Trophoblast cell (in vitro differentiated cells and primary cell): ENCODE results near the gene MS4A1.

ENCODE experiments used
- DNase-seq, 2 donors: peaks; one replicate each; pipeline ENCODE4 v3.0.0-alpha.2; 2016
- H2AFZ ChIP-seq: 2 replicates; pipeline ENCODE4 v1.6.1; 2013; ENCODE audit warnings: low read length, moderate library complexity, mild to moderate bottlenecking; ENCODE audit not compliant: insufficient read depth, poor library complexity
- H2AK5ac ChIP-seq: 2 replicates; pipeline ENCODE4 v1.6.1; 2013; ENCODE audit warnings: mild to moderate bottlenecking, low read length
- H2BK120ac ChIP-seq: 2 replicates; pipeline ENCODE4 v1.6.1; 2013; ENCODE audit warnings: low read length, mild to moderate bottlenecking, moderate library complexity; ENCODE audit not compliant: insufficient read depth, poor library complexity
- H2BK12ac ChIP-seq: 2 replicates; pipeline ENCODE4 v1.6.1; 2013; ENCODE audit warnings: mild to moderate bottlenecking, low read length, moderate library complexity
- H2BK5ac ChIP-seq: 2 replicates; pipeline ENCODE4 v1.6.1; 2013; ENCODE audit warnings: low read length, low read depth, moderate library complexity, mild to moderate bottlenecking; ENCODE audit not compliant: poor library complexity
- H3K14ac ChIP-seq: 2 replicates; pipeline ENCODE4 v1.6.1; 2013; ENCODE audit warnings: mild to moderate bottlenecking, low read length
- H3K18ac ChIP-seq: 2 replicates; pipeline ENCODE4 v1.6.1; 2013; ENCODE audit warnings: mild to moderate bottlenecking, low read length
- H3K23ac ChIP-seq: 2 replicates; pipeline ENCODE4 v1.6.1; 2013; ENCODE audit warnings: low read length
- H3K27ac ChIP-seq: 2 replicates; pipeline ENCODE4 v1.5.1; 2013; ENCODE audit warnings: low read depth, mild to moderate bottlenecking, inconsistent platforms, low read length, moderate library complexity
- H3K27me3 ChIP-seq: 2 replicates; pipeline ENCODE4 v1.6.1; 2013; ENCODE audit warnings: inconsistent platforms, mild to moderate bottlenecking, low read length, moderate library complexity; ENCODE audit not compliant: insufficient read depth
- H3K36me3 ChIP-seq, 2 experiments: 1 replicate in 1 of 2; 2 replicates in 1 of 2; pipeline ENCODE4 v1.6.1; 2013; ENCODE audit warnings: low read length in 2 of 2, mild to moderate bottlenecking in 2 of 2, moderate library complexity in 1 of 2; ENCODE audit not compliant: insufficient read depth in 2 of 2, control insufficient read depth in 1 of 2
- H3K4ac ChIP-seq: 2 replicates; pipeline ENCODE4 v1.6.1; 2013; ENCODE audit warnings: low read depth, mild to moderate bottlenecking, low read length, moderate library complexity
- H3K4me1 ChIP-seq, 2 experiments: 1 replicate in 1 of 2; 2 replicates in 1 of 2; pipeline ENCODE4 v1.6.1; 2013; ENCODE audit warnings: low read length in 2 of 2, mild to moderate bottlenecking in 2 of 2, moderate library complexity in 1 of 2; ENCODE audit not compliant: insufficient read depth in 2 of 2, control insufficient read depth in 1 of 2
- H3K4me2 ChIP-seq: 2 replicates; pipeline ENCODE4 v1.6.1; 2013; ENCODE audit warnings: inconsistent platforms, mild to moderate bottlenecking, low read length, moderate library complexity
- H3K4me3 ChIP-seq: 2 replicates; pipeline ENCODE4 v1.5.1; 2013; ENCODE audit warnings: mild to moderate bottlenecking, low read depth, low read length, inconsistent platforms
- H3K79me1 ChIP-seq: one replicate; pipeline ENCODE4 v1.6.1; 2013; ENCODE audit warnings: low read length
- H3K79me2 ChIP-seq: 2 replicates; pipeline ENCODE4 v1.6.1; 2013; ENCODE audit warnings: low read length, mild to moderate bottlenecking; ENCODE audit not compliant: control insufficient read depth, insufficient read depth, poor library complexity
- H3K9ac ChIP-seq: 2 replicates; pipeline ENCODE4 v1.6.1; 2013; ENCODE audit warnings: mild to moderate bottlenecking, low read length
- H3K9me3 ChIP-seq: 2 replicates; pipeline ENCODE4 v1.6.1; 2013; ENCODE audit warnings: low read depth, mild to moderate bottlenecking, control low read depth, inconsistent platforms, low read length; ENCODE audit not compliant: insufficient read depth
- H4K12ac ChIP-seq: 2 replicates; pipeline ENCODE4 v1.6.1; 2013; ENCODE audit warnings: low read depth, mild to moderate bottlenecking, low read length, moderate library complexity
- H4K8ac ChIP-seq: 2 replicates; pipeline ENCODE4 v1.6.1; 2013; ENCODE audit warnings: low read depth, mild to moderate bottlenecking, low read length, moderate library complexity
- H4K91ac ChIP-seq: one replicate; pipeline ENCODE4 v1.6.1; 2013; ENCODE audit warnings: low read depth, mild to moderate bottlenecking, low read length, moderate library complexity
- WGBS: extraction: QIAGEN DNeasy Blood & Tissue Kit; methylation state at CpG from one replicate; pipeline ENCODE4 v1.1.7; 2013; ENCODE audit warnings: missing lambda C conversion rate; ENCODE audit not compliant: insufficient read length, insufficient coverage; ENCODE audit errors: extremely low coverage; 5-methylcytosine and 5-hydroxymethylcytosine counted together

The MS4A1 gene

GRCh38 chr11:60485987-60486386 lies 30.3 kb downstream of the MS4A1 start:
- Histone ChIP-seq H3K79me2 (no peaks in the 10 kb centered on the region), H4K12ac (no peak overlapping the region), H3K23ac (no peak overlapping the region), H3K9ac (no peak overlapping the region), H3K4ac (no peak overlapping the region), H3K9me3 (no peaks in the 10 kb centered on the region), H2AFZ (no peak overlapping the region), H3K36me3 (no peaks in the 10 kb centered on the region), H3K27me3 (no peaks in the 10 kb centered on the region), H3K4me1 (no peaks in the 10 kb centered on the region), H2BK120ac (no peak overlapping the region), H2BK12ac (no peak overlapping the region), H4K91ac (no peak overlapping the region), H3K14ac (no peak overlapping the region), H2AK5ac (no peak overlapping the region), H3K4me2 (no peak overlapping the region), H3K27ac (no peak overlapping the region), H2BK5ac (no peak overlapping the region), H3K18ac (no peak overlapping the region), H4K8ac (no peak overlapping the region), H3K79me1 (no peaks in the 10 kb centered on the region), H3K4me3 (no peak overlapping the region)
- WGBS: no CpG with 5 or more reads among the region's 5 CpGs
- peak; percentile 27 to 64 for DNase-seq

GRCh38 chr11:60492488-60493009 lies 36.9 kb downstream of the MS4A1 start, which contains the start of gene MS4A12:
TSS of gene MS4A12 (plus strand) at chr11:60492778. CDS start at chr11:60497319, 4,541 bp downstream.
- no peak for DNase-seq
- WGBS: no CpG with 5 or more reads among the region's 4 CpGs
- H3K4me1 ChIP-seq: no peaks in the 10 kb centered on the region

GRCh38 chr11:60493454-60493853 lies 37.8 kb downstream of the MS4A1 start:
- H3K79me1 ChIP-seq: no peaks in the 10 kb centered on the region
- H2BK12ac ChIP-seq: no peak overlapping the region
- no peaks in the 10 kb centered on the region for H3K9me3 ChIP-seq
- no peak overlapping the region for H2BK120ac ChIP-seq
- no peak overlapping the region for H3K23ac ChIP-seq
- H3K14ac ChIP-seq: no peak overlapping the region
- no peak overlapping the region for H3K4me2 ChIP-seq
- H4K12ac ChIP-seq: no peak overlapping the region
- DNase-seq: no peak
- no peaks in the 10 kb centered on the region for H3K4me1 ChIP-seq
- H4K91ac ChIP-seq: no peak overlapping the region
- no CpG with 5 or more reads among the region's 2 CpGs for WGBS
- no peak overlapping the region for H4K8ac ChIP-seq
- H3K27me3 ChIP-seq: no peaks in the 10 kb centered on the region
- no peak overlapping the region for H2AFZ ChIP-seq
- no peak overlapping the region for H3K4me3 ChIP-seq
- no peak overlapping the region for H3K27ac ChIP-seq
- no peak overlapping the region for H3K9ac ChIP-seq
- H3K18ac ChIP-seq: no peak overlapping the region
- no peak overlapping the region for H2BK5ac ChIP-seq
- no peak overlapping the region for H2AK5ac ChIP-seq
- H3K79me2 ChIP-seq: no peaks in the 10 kb centered on the region
- H3K4ac ChIP-seq: no peak overlapping the region
- no peaks in the 10 kb centered on the region for H3K36me3 ChIP-seq

More at GRCh38 chr11:60492488-60493009, 36.9 kb downstream of the MS4A1 start, which contains the start of gene MS4A12:
- Histone ChIP-seq H3K27me3 (no peaks in the 10 kb centered on the region), H2AFZ (no peak within 1 kb of the TSS), H4K8ac (no peak within 1 kb of the TSS), H3K79me2 (no peaks in the 10 kb centered on the region), H2BK5ac (no peak within 1 kb of the TSS), H4K12ac (no peak within 1 kb of the TSS), H2BK120ac (no peak within 1 kb of the TSS), H3K4me2 (no peak within 1 kb of the TSS), H3K4ac (no peak within 1 kb of the TSS), H4K91ac (no peak within 1 kb of the TSS), H3K27ac (no peak within 1 kb of the TSS), H3K4me3 (no peak within 1 kb of the TSS), H3K79me1 (no peaks in the 10 kb centered on the region), H3K14ac (no peak within 1 kb of the TSS), H3K9ac (no peak within 1 kb of the TSS), H3K36me3 (no peaks in the 10 kb centered on the region), H3K18ac (no peak within 1 kb of the TSS), H3K23ac (no peak within 1 kb of the TSS), H2AK5ac (no peak within 1 kb of the TSS), H2BK12ac (no peak within 1 kb of the TSS), H3K9me3 (no peaks in the 10 kb centered on the region)

GRCh38 chr11:60498399-60498798 lies 42.8 kb downstream of the MS4A1 start:
- Histone ChIP-seq H3K27ac (no peak overlapping the region), H3K79me2 (no peaks in the 10 kb centered on the region), H4K12ac (no peak overlapping the region), H3K9me3 (no peaks in the 10 kb centered on the region), H2AFZ (no peak overlapping the region), H2BK120ac (no peak overlapping the region), H2BK12ac (no peak overlapping the region), H3K14ac (no peak overlapping the region), H3K4me1 (no peaks in the 10 kb centered on the region), H2AK5ac (no peak overlapping the region), H3K23ac (no peak overlapping the region), H3K4me3 (no peak overlapping the region), H3K79me1 (no peaks in the 10 kb centered on the region), H4K8ac (no peak overlapping the region), H3K4ac (no peak overlapping the region), H3K36me3 (no peaks in the 10 kb centered on the region), H3K27me3 (no peaks in the 10 kb centered on the region), H3K18ac (no peak overlapping the region), H3K4me2 (no peak overlapping the region), H2BK5ac (no peak overlapping the region), H4K91ac (no peak overlapping the region), H3K9ac (no peak overlapping the region)
- no CpG with 5 or more reads among the region's 2 CpGs for WGBS
- DNase-seq: no peak
